C1 segment of cervical spinal cord (tissue), 14 donors: ENCODE data around the gene B4GALT1.
A peak's percentile ranks its signal among the peaks of the same experiment; 100 is the strongest.

Experiments used
- DNase-seq, 14 donors: peaks; one replicate each; lab custom pipeline; 2025; lab: John Stamatoyannopoulos, UW

The B4GALT1 gene

GRCh38 chr9:33140401-33141360 lies 26.5 kb downstream of the B4GALT1 start:
- peak in 1 of 14 donors; percentile 16 for DNase-seq

GRCh38 chr9:33139421-33140228 lies 27.5 kb downstream of the B4GALT1 start:
- DNase-seq, result peak in 4 of 14 donors; percentile 15 to 96 (median 28)

- DNase-seq, result no peak
Measured at GRCh38 chr9:33138768-33139167, 28.4 kb downstream of the B4GALT1 start.

GRCh38 chr9:33137781-33138264 lies 29.3 kb downstream of the B4GALT1 start:
- DNase-seq, result no peak

GRCh38 chr9:33136721-33137670 lies 30.1 kb downstream of the B4GALT1 start:
- no peak for DNase-seq

- DNase-seq, result no peak
Measured at GRCh38 chr9:33135470-33135958, 31.6 kb downstream of the B4GALT1 start.

GRCh38 chr9:33135031-33135461 lies 32.1 kb downstream of the B4GALT1 start:
- no peak for DNase-seq

GRCh38 chr9:33133186-33133585 lies 34.0 kb downstream of the B4GALT1 start:
- no peak for DNase-seq

- no peak for DNase-seq
Measured at GRCh38 chr9:33131790-33132772, 35.1 kb downstream of the B4GALT1 start.

- no peak for DNase-seq
Measured at GRCh38 chr9:33130961-33131789, 36.0 kb downstream of the B4GALT1 start.

- DNase-seq, result no peak
Measured at GRCh38 chr9:33129886-33130881, 37.0 kb downstream of the B4GALT1 start.

GRCh38 chr9:33129251-33129885 lies 37.8 kb downstream of the B4GALT1 start:
- DNase-seq, result no peak

GRCh38 chr9:33128570-33128969 lies 38.6 kb downstream of the B4GALT1 start:
- no peak for DNase-seq

GRCh38 chr9:33127881-33128280 lies 39.3 kb downstream of the B4GALT1 start:
- no peak for DNase-seq

- no peak for DNase-seq
Measured at GRCh38 chr9:33125871-33126823, 41.0 kb downstream of the B4GALT1 start.

GRCh38 chr9:33125461-33125860 lies 41.7 kb downstream of the B4GALT1 start:
- no peak for DNase-seq
